Activated CD4-positive, alpha-beta T cell treated with anti-CD3 and anti-CD28 coated beads for 36 hours (primary cell): ENCODE measurements around the gene ATG101. TPM values are rescaled to one million over a fixed set of nuclear protein-coding genes. Genes with fewer than 3 reads are reported as not detected.

ENCODE experiments used
- ATAC-seq: fragments of 200-7000 bp; cut with Tn5 transposase; one replicate; pipeline ENCODE4 v1.10.0; 2021; ENCODE audit warnings: mild to moderate bottlenecking, moderate library complexity
- CTCF ChIA-PET: fragments of 350-600 bp; sonication (Branson Sonifier 250); formaldehyde crosslinking; loops from one replicate; lab custom pipeline; 2021; ENCODE audit warnings: antibody characterized with exemption; lab: Charles Lee
- POLR2A ChIA-PET: fragments of 350-600 bp; sonication (Branson Sonifier 250); formaldehyde crosslinking; loops from one replicate; lab custom pipeline; 2021; ENCODE audit warnings: antibody characterized with exemption, inconsistent platforms; lab: Charles Lee
- DNase-seq: peaks from one replicate; pipeline ENCODE4 v3.0.0-alpha.2; 2020
- H3K27ac Mint-ChIP-seq: one replicate; pipeline ENCODE4 v1.8.0; 2021; ENCODE audit warnings: mixed read lengths
- H3K27me3 Mint-ChIP-seq: one replicate; pipeline ENCODE4 v1.8.0; 2021; ENCODE audit warnings: mixed read lengths
- H3K36me3 Mint-ChIP-seq: one replicate; pipeline ENCODE4 v1.8.0; 2021; ENCODE audit warnings: low read depth, mixed read lengths
- H3K4me1 Mint-ChIP-seq: one replicate; pipeline ENCODE4 v1.8.0; 2021; ENCODE audit warnings: mixed read lengths
- H3K4me3 Mint-ChIP-seq: one replicate; pipeline ENCODE4 v1.8.0; 2021; ENCODE audit warnings: mild to moderate bottlenecking, moderate library complexity, mixed read lengths
- H3K9me3 Mint-ChIP-seq: one replicate; pipeline ENCODE4 v1.8.0; 2021; ENCODE audit warnings: low read depth, mixed read lengths
- intact Hi-C, 2 experiments: fragments of 100-400 bp; cut with DNase I in 1 of 2; cut with micrococcal nuclease in 1 of 2; formaldehyde crosslinking; loops; one replicate each; pipeline versions ENCODE4 v1.14.2 to v1.15.1; 2022 to 2024; cut with DNase I, micrococcal nuclease
- total RNA-seq, 2 experiments: library from RNA; stranded (reverse); gene quantifications; one replicate each; pipeline ENCODE4 v1.2.3, GENCODE V29; 2021

ATG101 gene
- total RNA-seq, 2 experiments from 2014 or later, result 24.0 to 30.7 TPM

DNA sequence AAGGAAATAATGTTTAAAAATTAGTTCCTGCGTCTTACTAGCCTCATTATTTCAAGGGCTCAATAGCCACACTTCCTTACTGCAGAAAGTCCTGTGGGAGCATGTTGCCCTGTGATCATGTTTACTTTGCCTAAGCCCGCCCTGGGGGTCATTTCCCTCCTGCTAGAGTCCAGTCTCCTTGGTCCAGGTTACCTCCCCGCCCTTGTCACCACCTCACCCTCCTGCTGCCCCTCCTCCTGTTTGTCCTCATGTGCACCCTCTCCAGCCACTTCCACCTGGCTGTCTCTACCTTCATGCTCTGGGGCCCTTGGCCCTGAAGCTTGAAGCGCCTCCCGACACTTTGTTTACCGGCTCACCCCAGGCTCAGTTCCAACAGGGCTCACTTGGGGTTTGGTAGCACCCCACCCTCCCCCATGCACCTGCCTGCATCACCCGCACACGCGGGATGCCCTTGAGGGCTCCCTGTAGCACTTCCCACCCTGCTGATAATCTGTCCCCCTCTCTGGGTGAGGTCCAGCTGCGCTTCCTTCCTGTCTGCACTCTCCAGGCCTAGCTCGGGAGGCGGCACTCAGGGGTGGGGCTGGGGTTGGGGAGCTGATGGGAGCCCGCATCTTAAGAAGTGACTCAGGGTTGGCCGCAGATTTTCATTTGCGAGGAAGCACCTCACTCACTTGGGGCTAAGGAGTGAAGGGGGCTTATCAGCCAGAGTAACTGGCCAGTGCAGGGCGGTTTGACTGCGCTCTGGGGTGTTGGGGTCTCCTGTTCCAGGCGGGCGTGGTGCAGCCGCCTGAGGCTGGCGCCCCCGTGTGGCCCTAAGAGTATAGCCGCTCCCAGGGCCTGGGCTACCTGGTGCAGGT lies 49.8 kb downstream of the ATG101 start:
- CTCF ChIA-PET, result interaction anchor here (0.5 to 5.1 kb wide), 10 partner anchors 8 to 876 kb away, joined by 3 to 55 read pairs (median 4); no protein-coding TSS in a partner anchor
- Mint-ChIP-seq H3K27me3 (peaks cover 14% of the 10 kb centered on the region), H3K9me3 (no peaks in the 10 kb centered on the region), H3K4me1 (peaks cover 31% of the 10 kb centered on the region), H3K27ac (no peak overlapping the region), H3K4me3 (no peak overlapping the region), H3K36me3 (no peaks in the 10 kb centered on the region)
- ATAC-seq, result peak; percentile 62
- POLR2A ChIA-PET, result no interaction called here
- DNase-seq, result peak; percentile 68
- intact Hi-C loops, result loop anchor here (1.0 to 2.0 kb wide), 3 partner anchors 94 to 127 kb away; no protein-coding TSS in a partner anchor

DNA sequence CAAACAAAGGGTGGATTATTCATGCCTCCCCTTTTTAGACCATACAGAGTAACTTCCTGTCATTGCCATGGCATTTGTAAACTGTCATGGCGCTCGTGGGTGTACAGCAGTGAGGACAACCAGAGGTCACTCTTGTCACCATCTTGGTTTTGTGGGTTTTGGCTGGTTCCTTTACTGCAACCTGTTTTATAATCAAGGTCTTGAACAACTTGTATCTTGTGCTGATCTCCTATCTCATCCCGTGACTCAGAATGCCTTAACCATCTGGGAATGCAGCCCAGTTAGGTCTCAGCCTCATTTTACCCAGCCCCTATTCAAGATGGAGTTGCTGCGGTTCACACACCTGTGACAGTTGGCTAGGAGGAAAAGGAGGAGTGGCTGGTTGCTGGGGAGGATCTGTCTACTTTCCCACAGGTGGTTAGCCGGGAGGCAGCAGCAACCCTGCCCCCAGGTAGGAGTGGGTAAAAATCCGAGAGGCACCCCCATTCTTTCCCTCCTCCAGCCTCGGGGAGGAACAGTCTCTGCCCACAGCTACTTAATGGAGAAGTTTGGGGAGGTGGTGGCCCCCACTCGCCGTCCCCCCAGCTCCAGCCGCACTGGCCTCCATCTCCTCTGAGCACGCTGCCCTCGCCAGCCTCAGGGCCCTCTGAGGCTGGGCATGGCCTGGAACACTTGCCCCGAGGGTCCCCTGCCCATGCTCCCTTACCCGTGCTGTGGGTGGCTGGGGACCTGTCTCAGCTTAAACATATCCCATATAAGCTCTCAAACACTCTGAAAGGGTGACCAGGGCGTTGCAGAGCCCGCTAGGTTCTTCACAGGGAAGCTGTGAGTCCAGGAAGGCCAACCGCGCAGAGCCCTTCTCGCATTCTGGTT lies 51.4 kb downstream of the ATG101 start:
- Mint-ChIP-seq H3K4me3 (no peak overlapping the region), H3K4me1 (peaks cover 27% of the 10 kb centered on the region), H3K27ac (no peak overlapping the region), H3K27me3 (peaks cover 18% of the 10 kb centered on the region), H3K9me3 (no peaks in the 10 kb centered on the region), H3K36me3 (no peaks in the 10 kb centered on the region)
- no peak for ATAC-seq
- no peak for DNase-seq
- intact Hi-C loops, result loop anchor here (1.0 to 2.0 kb wide), 3 partner anchors 96 to 128 kb away; no protein-coding TSS in a partner anchor
- ChIA-PET CTCF (interaction anchor here (0.6 to 1.6 kb wide), 15 partner anchors 9 to 198 kb away, joined by 3 to 23 read pairs (median 3); no protein-coding TSS in a partner anchor), POLR2A (no interaction called here)

GRCh38 chr12:52121824-52122539 lies 52.2 kb downstream of the ATG101 start:
- H3K4me3 Mint-ChIP-seq, result no peak overlapping the region
- no peaks in the 10 kb centered on the region for H3K36me3 Mint-ChIP-seq
- intact Hi-C loops, result loop anchor here in 1 of 2 experiments (2.0 kb wide), 1 partner anchor 129 kb away; no protein-coding TSS in a partner anchor
- POLR2A ChIA-PET, result no interaction called here
- no peak for ATAC-seq
- CTCF ChIA-PET, result interaction anchor here (0.5 to 1.6 kb wide), 13 partner anchors 8 to 198 kb away, joined by 3 to 23 read pairs (median 3); no protein-coding TSS in a partner anchor
- no peak overlapping the region for H3K27ac Mint-ChIP-seq
- peaks cover 19% of the 10 kb centered on the region for H3K4me1 Mint-ChIP-seq
- peak; percentile 84 for DNase-seq
- H3K9me3 Mint-ChIP-seq, result no peaks in the 10 kb centered on the region
- peaks cover 20% of the 10 kb centered on the region for H3K27me3 Mint-ChIP-seq

DNA sequence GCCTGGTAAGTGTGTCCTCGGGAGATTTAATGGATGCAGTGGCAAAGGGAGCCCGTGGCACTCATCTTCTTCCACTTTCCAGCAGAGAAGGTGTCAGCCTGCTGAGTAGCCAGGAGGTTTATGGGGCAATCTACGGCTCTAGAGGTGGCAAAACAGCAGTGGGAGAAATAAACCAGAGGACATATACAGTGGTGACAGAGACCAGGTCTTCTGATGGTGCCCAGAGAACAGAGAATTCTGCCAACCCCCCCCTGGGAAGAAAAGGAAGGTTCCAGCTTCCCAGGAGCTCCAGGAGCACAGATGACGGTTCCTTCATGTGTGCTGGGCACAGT lies 52.7 kb downstream of the ATG101 start:
- Mint-ChIP-seq H3K4me1 (peaks cover 17% of the 10 kb centered on the region), H3K27me3 (peaks cover 25% of the 10 kb centered on the region), H3K27ac (no peak overlapping the region), H3K36me3 (no peaks in the 10 kb centered on the region), H3K4me3 (no peak overlapping the region), H3K9me3 (no peaks in the 10 kb centered on the region)
- no peak for DNase-seq
- ATAC-seq, result no peak
- intact Hi-C loops, result no loop called here
- ChIA-PET POLR2A (no interaction called here), CTCF (interaction anchor here (0.5 to 3.8 kb wide), 9 partner anchors 10 to 172 kb away, joined by 3 to 23 read pairs (median 3); no protein-coding TSS in a partner anchor)

- ATAC-seq (no peak), DNase-seq (no peak)
- Mint-ChIP-seq H3K4me1 (peaks cover 17% of the 10 kb centered on the region), H3K36me3 (no peaks in the 10 kb centered on the region), H3K27ac (no peak overlapping the region), H3K4me3 (no peak overlapping the region), H3K27me3 (peaks cover 25% of the 10 kb centered on the region), H3K9me3 (no peaks in the 10 kb centered on the region)
- CTCF ChIA-PET, result interaction anchor here (0.6 to 3.8 kb wide), 8 partner anchors 10 to 173 kb away, joined by 3 to 22 read pairs (median 4); no protein-coding TSS in a partner anchor
- intact Hi-C loops, result no loop called here
- POLR2A ChIA-PET, result interaction anchor here (0.6 kb wide), 1 partner anchor 101 kb away, joined by 4 read pairs; no protein-coding TSS in a partner anchor
Observed at GRCh38 chr12:52122904-52123303, 53.1 kb downstream of the ATG101 start.

DNA sequence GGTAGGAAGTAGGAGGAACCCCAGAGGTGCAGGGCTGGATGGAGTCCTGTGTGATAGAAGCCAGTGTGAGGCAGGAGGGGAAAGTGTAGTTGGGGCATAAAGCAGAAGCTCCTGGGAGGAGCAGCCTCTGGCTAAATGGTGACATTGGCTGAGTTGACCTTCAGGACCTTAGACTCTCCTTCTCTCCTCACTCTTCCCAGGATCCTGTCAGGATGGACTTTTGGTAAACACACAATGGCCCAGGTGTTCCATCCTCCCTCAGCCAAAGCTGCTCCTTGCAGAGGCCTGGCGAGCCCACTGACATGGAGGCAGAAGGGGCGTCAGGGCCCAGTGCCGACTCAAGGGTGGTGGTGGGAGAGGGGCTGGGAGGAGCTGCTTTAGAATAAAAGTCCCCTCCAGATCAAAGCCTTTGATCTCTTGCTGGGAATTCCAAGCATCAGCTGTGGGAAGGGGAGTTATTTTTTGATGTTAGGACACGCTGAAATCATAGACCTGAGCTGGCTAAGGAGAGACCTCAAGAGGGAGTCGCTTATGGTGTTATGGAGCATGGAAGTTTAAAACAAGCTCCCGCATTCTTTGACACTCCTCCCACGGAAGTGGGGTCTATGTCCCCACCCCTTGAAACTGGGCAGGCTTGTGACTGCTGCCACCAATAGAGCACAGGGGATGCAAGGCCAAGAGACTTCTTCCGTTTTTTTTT lies 53.9 kb downstream of the ATG101 start:
- Mint-ChIP-seq H3K4me3 (no peak overlapping the region), H3K4me1 (peaks cover 11% of the 10 kb centered on the region), H3K27me3 (peaks cover 25% of the 10 kb centered on the region), H3K9me3 (no peaks in the 10 kb centered on the region), H3K36me3 (no peaks in the 10 kb centered on the region), H3K27ac (no peak overlapping the region)
- DNase-seq (no peak), ATAC-seq (no peak)
- CTCF ChIA-PET, result interaction anchor here (0.6 to 3.8 kb wide), 9 partner anchors 9 to 872 kb away, joined by 3 to 22 read pairs (median 3); no protein-coding TSS in a partner anchor
- intact Hi-C loops, result no loop called here
- POLR2A ChIA-PET, result no interaction called here

DNA sequence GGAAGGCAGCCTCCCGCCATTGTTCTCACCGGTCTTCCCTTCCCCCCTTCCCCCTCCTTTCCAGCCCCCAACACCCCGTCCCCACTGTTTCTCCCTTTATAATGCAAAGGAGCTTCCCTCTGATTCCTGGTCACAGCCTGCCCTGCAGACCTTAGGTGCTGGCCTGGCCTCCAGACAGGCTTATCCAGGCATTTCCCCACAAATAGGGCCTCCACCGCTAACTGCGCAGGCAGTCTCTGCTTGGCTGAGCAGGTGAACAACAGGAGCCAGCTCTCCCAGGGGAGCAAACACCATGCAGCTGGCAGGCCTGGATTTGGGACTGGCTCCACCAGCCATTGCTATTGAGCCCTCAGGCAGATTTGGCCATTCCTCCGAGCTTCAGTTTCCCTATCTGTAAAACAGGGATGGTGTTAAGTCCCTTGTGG lies 55.7 kb downstream of the ATG101 start:
- Mint-ChIP-seq H3K36me3 (no peaks in the 10 kb centered on the region), H3K4me3 (no peak overlapping the region), H3K27ac (no peak overlapping the region), H3K9me3 (no peaks in the 10 kb centered on the region), H3K4me1 (no peaks in the 10 kb centered on the region), H3K27me3 (peaks cover 24% of the 10 kb centered on the region)
- CTCF ChIA-PET, result interaction anchor here (0.5 to 3.8 kb wide), 6 partner anchors 11 to 363 kb away, joined by 3 to 22 read pairs (median 3); no protein-coding TSS in a partner anchor
- ATAC-seq (no peak), DNase-seq (no peak)
- POLR2A ChIA-PET, result interaction anchor here (0.5 kb wide), 1 partner anchor 51 kb away, joined by 3 read pairs; no protein-coding TSS in a partner anchor
- intact Hi-C loops, result no loop called here

GRCh38 chr12:52126050-52126604 lies 56.3 kb downstream of the ATG101 start:
- Mint-ChIP-seq H3K4me3 (no peak overlapping the region), H3K27me3 (peaks cover 20% of the 10 kb centered on the region), H3K4me1 (no peaks in the 10 kb centered on the region), H3K36me3 (no peaks in the 10 kb centered on the region), H3K9me3 (no peaks in the 10 kb centered on the region), H3K27ac (no peak overlapping the region)
- DNase-seq, result no peak
- ChIA-PET POLR2A (no interaction called here), CTCF (interaction anchor here (0.5 to 3.8 kb wide), 5 partner anchors 10 to 364 kb away, joined by 3 to 22 read pairs (median 3); no protein-coding TSS in a partner anchor)
- ATAC-seq, result no peak
- intact Hi-C loops, result no loop called here
